GM12873 (cell line): ENCODE data around the gene LPP.

Experiments used
- CTCF ChIP-seq: IDR thresholded peaks from 2 replicates; pipeline ENCODE4 v1.5.1; 2012; ENCODE audit warnings: low read depth, mild to moderate bottlenecking, moderate library complexity, low read length, control low read depth; ENCODE audit not compliant: insufficient read depth; ENCODE audit errors: missing control alignments

LPP gene

GRCh38 chr3:188415196-188415595 is 261.2 kb downstream of the LPP start:
- TF ChIP-seq CTCF: no peak

- TF ChIP-seq CTCF: no peak
Observed at GRCh38 chr3:188416041-188416440, 262.1 kb downstream of the LPP start.

GRCh38 chr3:188417271-188417696 is 263.3 kb downstream of the LPP start:
- no peak for TF ChIP-seq CTCF

GRCh38 chr3:188417766-188418165 is 263.8 kb downstream of the LPP start:
- TF ChIP-seq CTCF: no peak

GRCh38 chr3:188421151-188421821 is 267.3 kb downstream of the LPP start:
- no peak for TF ChIP-seq CTCF

GRCh38 chr3:188421836-188422540 is 268.0 kb downstream of the LPP start:
- TF ChIP-seq CTCF: no peak

GRCh38 chr3:188431040-188431439 is 277.1 kb downstream of the LPP start:
- TF ChIP-seq CTCF: no peak
